Brain microvascular endothelial cell (primary cell): ENCODE results near the gene SLC44A4.
"Not testable (repeated sequence)": the region's sequence is repeated elsewhere in the genome, so short reads cannot be mapped to it uniquely, and the experiment has no call there.

Source experiments
- DNase-seq: peaks from one replicate; pipeline ENCODE4 v3.0.0-alpha.2; 2020
- H3K27ac ChIP-seq: fragments of 250-450 bp; sonication (Bioruptor Pico); 2 replicates; pipeline ENCODE4 v1.5.1; 2020; ENCODE audit warnings: mild to moderate bottlenecking, moderate library complexity
- H3K27me3 ChIP-seq: fragments of 250-450 bp; sonication (Bioruptor Pico); replicated peaks from 2 replicates; pipeline ENCODE4 v1.5.1; 2020; ENCODE audit warnings: mild to moderate bottlenecking
- H3K36me3 ChIP-seq: fragments of 250-450 bp; sonication (Bioruptor Pico); replicated peaks from 2 replicates; pipeline ENCODE4 v1.5.1; 2020; ENCODE audit warnings: mild to moderate bottlenecking
- H3K4me3 ChIP-seq: 2 replicates; pipeline ENCODE4 v1.5.1; 2011; ENCODE audit warnings: low read depth, mild to moderate bottlenecking, control low read depth, low read length, moderate library complexity
- CTCF ChIP-seq: IDR thresholded peaks from 2 replicates; pipeline ENCODE4 v1.5.1; 2011; ENCODE audit warnings: low read depth, mild to moderate bottlenecking, moderate library complexity, low read length, control low read depth, inconsistent platforms; ENCODE audit errors: missing control alignments
- in situ Hi-C: cut with HindIII; loops from 2 replicates; pipeline ENCODE4 v1.10.0; 2017; ENCODE audit warnings: low sequenced_read_pairs, low pct_ligation_motif_present

Gene SLC44A4

GRCh38 chr6:31829633-31830283 lies 49.0 kb downstream of the SLC44A4 start:
- peak overlapping the region; percentile 51 for H3K4me3 ChIP-seq
- no peaks in the 10 kb centered on the region for H3K36me3 ChIP-seq
- DNase-seq, result no peak
- H3K27ac ChIP-seq, result no peak overlapping the region
- H3K27me3 ChIP-seq, result no peaks in the 10 kb centered on the region
- in situ Hi-C loops, result no loop called here
- TF ChIP-seq CTCF, result no peak

- DNase-seq, result peak; percentile 100
- Histone ChIP-seq H3K27me3 (no peaks in the 10 kb centered on the region), H3K27ac (peak within 1 kb of the TSS; percentile 91), H3K36me3 (no peaks in the 10 kb centered on the region), H3K4me3 (peak within 1 kb of the TSS; percentile 64)
- TF ChIP-seq CTCF, result no peak
- in situ Hi-C loops, result no loop called here
Measured at GRCh38 chr6:31827286-31828079, 51.3 kb downstream of the SLC44A4 start, which contains the start of gene HSPA1B. TSS of gene HSPA1B (plus strand) at chr6:31827738. CDS start at chr6:31827951, 213 bp downstream.

- Histone ChIP-seq H3K4me3 (peak overlapping the region; percentile 43), H3K36me3 (no peaks in the 10 kb centered on the region), H3K27ac (peak overlapping the region; percentile 91), H3K27me3 (no peaks in the 10 kb centered on the region)
- DNase-seq, result no peak
- in situ Hi-C loops, result no loop called here
- TF ChIP-seq CTCF, result no peak
Measured at GRCh38 chr6:31826793-31827285, 52.0 kb downstream of the SLC44A4 start.

- no peak for DNase-seq
- H3K27ac ChIP-seq, result no peak overlapping the region
- H3K4me3 ChIP-seq, result no peak overlapping the region
- no peaks in the 10 kb centered on the region for H3K36me3 ChIP-seq
- no peaks in the 10 kb centered on the region for H3K27me3 ChIP-seq
- no peak for TF ChIP-seq CTCF
- in situ Hi-C loops, result no loop called here
Measured at GRCh38 chr6:31825553-31825952, 53.2 kb downstream of the SLC44A4 start.

- in situ Hi-C loops, DNase-seq, H3K4me3 ChIP-seq, H3K27ac ChIP-seq, H3K27me3 ChIP-seq, H3K36me3 ChIP-seq: not testable (repeated sequence)
Measured at GRCh38 chr6:31823592-31824196, 55.1 kb downstream of the SLC44A4 start.

GRCh38 chr6:31822036-31822821 lies 56.6 kb downstream of the SLC44A4 start:
- Histone ChIP-seq H3K27ac (peak overlapping the region; percentile 80), H3K4me3 (peak overlapping the region; percentile 64), H3K27me3 (no peaks in the 10 kb centered on the region), H3K36me3 (no peaks in the 10 kb centered on the region)
- in situ Hi-C loops, result no loop called here
- TF ChIP-seq CTCF, result no peak
- peak; percentile 53 for DNase-seq
